Measurements from ENCODE around the gene PRR11.
"Not testable (repeated sequence)": the region's sequence is repeated elsewhere in the genome, so short reads cannot be mapped to it uniquely, and the experiment has no call there.

The PRR11 gene

DNA sequence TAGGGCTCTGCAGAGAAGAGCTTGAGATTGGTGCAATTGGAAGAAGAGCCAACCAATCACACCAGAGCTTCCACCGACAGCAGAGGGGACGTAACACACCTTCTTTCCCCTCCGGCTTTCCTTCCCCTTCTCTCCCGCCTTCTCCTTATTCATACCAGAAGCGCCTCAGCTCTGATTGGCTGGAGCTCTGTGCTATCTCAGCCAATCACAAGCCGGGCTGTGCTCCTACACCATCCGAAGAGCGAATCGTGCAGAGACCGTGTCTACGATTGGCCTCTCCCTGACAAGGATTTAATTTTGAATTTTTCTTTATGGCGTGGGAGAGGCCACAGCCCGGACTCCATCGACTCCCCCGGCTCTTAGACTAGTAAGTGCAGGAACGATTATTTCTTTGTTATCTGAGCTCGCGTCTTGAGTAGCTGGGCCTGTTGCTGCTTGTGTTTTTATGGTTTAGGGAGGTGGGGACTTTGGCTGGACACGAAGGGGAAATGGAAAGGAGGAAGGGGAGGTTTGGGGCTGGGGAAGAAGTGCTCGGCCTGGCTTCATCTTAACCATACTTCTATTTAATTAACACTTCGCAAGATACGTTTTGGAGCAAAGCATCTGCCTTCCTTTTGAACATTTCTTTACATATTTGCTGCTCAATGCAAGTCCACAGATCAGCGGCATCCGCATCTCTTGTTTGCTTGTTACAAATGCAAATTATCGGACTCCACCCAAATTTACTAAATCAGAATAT lies at the start of gene PRR11:
TSS of gene PRR11 (plus strand) at position 308 of the 739 bp plus-strand sequence. CDS start 14,007 bp downstream, outside the sequence.
- H3K9me3 Mint-ChIP-seq: no peaks in the 10 kb centered on the region
- ATAC-seq (peak; percentile 91), DNase-seq (ENCODE audit: low spot score in 2 of 2) (peak; percentile 74 to 93)
- no peak within 1 kb of the TSS for H3K27ac Mint-ChIP-seq
- peaks cover 41% of the 10 kb centered on the region for H3K4me1 Mint-ChIP-seq
- peaks cover 14% of the 10 kb centered on the region for H3K36me3 Mint-ChIP-seq
- H3K4me3 Mint-ChIP-seq: no peak within 1 kb of the TSS

DNA sequence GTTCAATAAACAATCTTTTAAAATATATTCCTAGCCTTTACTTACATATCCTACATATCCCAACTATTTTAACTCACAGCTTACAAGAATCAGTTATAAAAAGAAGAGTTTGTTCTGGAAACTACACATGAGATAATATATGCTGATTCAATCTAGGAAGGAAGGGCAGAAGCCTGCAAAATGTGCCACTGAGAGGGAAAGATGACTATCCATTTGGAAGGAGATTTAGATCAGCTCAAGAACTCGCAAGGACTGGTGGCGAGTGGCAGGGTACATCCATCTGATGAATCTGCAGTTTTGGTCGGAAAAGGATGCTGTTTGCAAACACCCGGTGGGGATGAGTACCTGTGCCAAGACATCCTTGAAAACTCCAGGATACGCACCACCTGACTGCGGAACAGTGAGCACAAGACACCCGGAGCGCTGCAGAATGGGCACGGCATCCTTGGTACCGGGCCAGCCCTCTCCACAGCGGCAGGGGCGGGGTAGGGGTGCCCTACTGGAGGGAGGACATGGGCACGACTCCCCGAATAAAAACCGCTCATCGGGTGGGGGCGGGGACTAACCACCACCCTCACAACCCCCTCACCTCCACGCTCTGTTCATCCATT lies 49.6 kb upstream of the PRR11 start:
- peak in 1 of 2 donors; percentile 43 for DNase-seq (ENCODE audit: low spot score in 2 of 2)
- Mint-ChIP-seq H3K27ac (peak overlapping the region; percentile 97), H3K9me3 (no peaks in the 10 kb centered on the region), H3K4me3 (peak overlapping the region; percentile 96), H3K4me1 (peaks cover 28% of the 10 kb centered on the region), H3K36me3 (peaks cover 72% of the 10 kb centered on the region)
- ATAC-seq: peak; percentile 63

DNA sequence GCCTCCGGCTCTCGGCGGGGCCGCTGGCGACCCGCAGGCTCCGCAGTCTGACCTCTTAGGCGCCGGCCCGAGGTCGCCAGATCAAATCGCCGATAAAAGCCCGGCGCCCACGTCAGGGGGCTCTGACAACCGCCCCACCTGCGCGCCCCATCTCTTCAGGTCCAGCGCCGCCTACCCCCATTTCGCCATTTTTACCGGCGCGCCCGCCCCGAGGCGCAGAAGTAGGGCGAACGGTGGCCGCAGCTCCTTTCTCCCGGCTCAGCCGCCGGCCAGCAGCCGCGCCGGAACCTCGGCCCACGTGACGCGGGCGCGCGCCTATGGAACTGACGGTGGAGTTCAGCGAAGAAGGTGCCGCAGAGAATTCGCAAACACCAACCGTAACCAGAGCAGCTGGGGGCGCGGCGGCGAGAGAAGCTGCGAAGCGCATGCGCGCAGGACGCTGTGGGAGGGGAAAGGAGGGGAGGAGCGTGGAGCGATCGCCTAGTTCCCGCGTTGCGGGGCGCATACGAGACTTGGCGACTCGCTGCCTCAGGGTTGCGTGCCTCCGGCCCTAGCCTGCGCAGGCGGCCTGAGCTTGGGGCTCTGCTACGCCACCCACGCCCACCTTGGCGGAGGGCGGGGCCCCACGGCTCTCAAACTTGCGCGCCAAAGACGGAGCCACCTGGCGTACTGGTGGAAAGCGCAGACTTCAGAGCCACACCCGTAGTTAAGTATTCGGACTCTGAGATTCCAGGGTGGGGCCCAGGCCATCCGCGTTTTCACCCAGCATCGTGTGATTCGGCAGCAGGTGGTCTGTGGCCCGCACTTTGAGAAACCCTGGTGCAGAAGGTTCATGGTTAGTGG lies 48.9 kb upstream of the PRR11 start, which contains the start of gene TRIM37:
TSS of gene TRIM37 (minus strand) at position 418 of the 843 bp plus-strand sequence. CDS start 419 bp downstream, outside the sequence.
- peak; percentile 96 for ATAC-seq

DNA sequence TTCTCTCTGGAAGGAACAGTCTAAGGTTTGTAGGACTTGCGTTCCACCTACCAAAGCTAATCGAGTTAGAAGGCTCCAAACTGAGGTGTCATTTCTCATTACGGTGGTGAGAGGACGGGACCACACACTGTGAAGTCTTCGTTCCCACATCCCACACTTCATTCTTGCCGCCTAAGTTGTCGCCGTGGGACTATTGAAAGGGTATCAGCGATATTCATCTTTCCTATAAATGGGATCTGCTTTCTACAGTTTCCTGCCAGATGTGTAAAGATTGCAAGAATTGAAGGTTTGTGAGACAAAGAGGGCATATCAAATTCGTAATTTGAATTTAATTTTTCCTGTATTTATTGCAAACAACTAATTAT lies 48.3 kb upstream of the PRR11 start:
- DNase-seq (ENCODE audit: low spot score in 2 of 2) (no peak), ATAC-seq (peak; percentile 44)
- peaks cover 67% of the 10 kb centered on the region for H3K36me3 Mint-ChIP-seq
- H3K9me3 Mint-ChIP-seq: no peaks in the 10 kb centered on the region
- H3K4me1 Mint-ChIP-seq: peaks cover 23% of the 10 kb centered on the region
- peak overlapping the region; percentile 97 for H3K27ac Mint-ChIP-seq
- peak overlapping the region; percentile 96 for H3K4me3 Mint-ChIP-seq

More for the DNA sequence above, 48.9 kb upstream of the PRR11 start, which contains the start of gene TRIM37:
- Mint-ChIP-seq H3K9me3 (no peaks in the 10 kb centered on the region), H3K4me3 (peak within 1 kb of the TSS; percentile 96), H3K36me3 (peaks cover 73% of the 10 kb centered on the region), H3K27ac (peak within 1 kb of the TSS; percentile 97), H3K4me1 (peaks cover 28% of the 10 kb centered on the region)
- DNase-seq (ENCODE audit: low spot score in 2 of 2): peak; percentile 98 to 100

DNA sequence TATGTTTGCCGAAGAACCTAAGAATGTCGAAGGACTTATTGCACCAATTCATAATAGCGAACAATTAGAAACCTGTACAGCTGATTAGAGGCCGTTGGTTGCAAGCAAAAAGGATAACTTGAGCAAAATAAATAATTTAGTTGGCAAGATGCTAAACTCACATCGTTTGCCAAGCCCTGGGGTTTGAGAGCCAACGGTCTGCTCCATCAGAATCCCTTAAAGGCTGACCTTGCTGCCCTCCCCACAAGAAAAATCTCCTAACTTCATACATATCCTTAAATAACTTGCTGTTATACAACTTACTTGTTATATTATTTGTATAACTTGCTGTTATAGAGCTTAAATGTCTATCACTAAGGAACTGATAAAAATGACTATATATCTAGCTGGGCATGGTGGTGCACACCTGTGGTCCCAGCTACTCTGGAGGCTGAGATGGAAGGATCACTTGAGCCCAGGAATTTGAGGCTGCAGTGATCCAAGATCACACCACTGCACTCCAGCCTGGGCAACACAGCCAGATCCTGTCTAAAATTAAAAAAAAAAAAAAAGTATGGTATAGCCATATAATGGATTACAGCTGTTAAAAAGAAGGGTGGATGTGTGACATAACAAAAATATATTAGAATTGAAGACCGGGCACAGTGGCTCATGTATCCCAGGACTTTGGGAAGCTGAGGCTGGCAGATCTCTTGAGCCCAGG lies 47.0 kb upstream of the PRR11 start:
- Mint-ChIP-seq H3K4me1 (peaks cover 22% of the 10 kb centered on the region), H3K36me3 (peaks cover 56% of the 10 kb centered on the region), H3K27ac (no peak overlapping the region), H3K9me3 (no peaks in the 10 kb centered on the region), H3K4me3 (peak overlapping the region; percentile 96)
- ATAC-seq: no peak
- no peak for DNase-seq (ENCODE audit: low spot score in 2 of 2)

DNA sequence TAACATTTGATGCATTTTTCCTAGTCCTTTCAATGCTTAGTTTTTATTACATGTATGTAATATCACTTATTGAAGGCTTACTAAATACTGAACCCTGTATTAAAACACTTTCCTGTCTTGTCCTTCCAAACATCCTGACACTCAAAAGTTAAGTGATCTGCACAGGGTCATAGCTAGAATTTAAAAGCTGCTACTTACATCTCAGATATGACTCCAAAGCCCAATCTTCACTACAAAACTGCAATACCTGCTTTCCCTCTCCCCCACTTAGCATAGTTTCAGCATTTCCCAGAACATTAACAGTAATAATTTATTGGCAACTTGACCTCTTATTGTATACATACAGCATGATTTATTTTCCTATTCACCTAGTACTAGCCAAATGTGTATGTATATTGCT lies 44.6 kb upstream of the PRR11 start:
- DNase-seq (ENCODE audit: low spot score in 2 of 2) (no peak), ATAC-seq (no peak)
- peaks cover 12% of the 10 kb centered on the region for H3K4me1 Mint-ChIP-seq
- no peak overlapping the region for H3K27ac Mint-ChIP-seq
- no peak overlapping the region for H3K4me3 Mint-ChIP-seq
- H3K9me3 Mint-ChIP-seq: no peaks in the 10 kb centered on the region
- peaks cover 64% of the 10 kb centered on the region for H3K36me3 Mint-ChIP-seq

DNA sequence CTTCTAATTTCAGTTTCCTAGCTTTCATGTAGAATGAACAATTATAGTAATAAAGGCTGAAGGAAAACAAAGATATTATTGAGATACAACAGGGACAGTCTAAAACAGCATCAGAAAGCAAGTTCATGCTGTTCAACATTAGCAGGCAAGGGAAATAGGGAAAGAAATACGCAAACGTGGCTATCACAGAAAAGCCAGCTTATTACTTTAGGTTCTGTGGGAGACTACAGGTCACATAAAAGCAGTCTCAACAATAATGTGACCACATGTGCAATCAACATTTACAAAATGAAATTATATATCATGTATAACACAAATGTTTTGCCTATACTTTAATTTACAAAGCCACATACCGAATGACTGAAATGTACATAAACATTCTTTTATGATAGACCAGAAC lies 44.0 kb upstream of the PRR11 start:
- Mint-ChIP-seq H3K4me1 (peaks cover 9% of the 10 kb centered on the region), H3K4me3 (no peak overlapping the region), H3K36me3 (peaks cover 60% of the 10 kb centered on the region), H3K9me3 (no peaks in the 10 kb centered on the region), H3K27ac (no peak overlapping the region)
- DNase-seq (ENCODE audit: low spot score in 2 of 2): no peak
- no peak for ATAC-seq

DNA sequence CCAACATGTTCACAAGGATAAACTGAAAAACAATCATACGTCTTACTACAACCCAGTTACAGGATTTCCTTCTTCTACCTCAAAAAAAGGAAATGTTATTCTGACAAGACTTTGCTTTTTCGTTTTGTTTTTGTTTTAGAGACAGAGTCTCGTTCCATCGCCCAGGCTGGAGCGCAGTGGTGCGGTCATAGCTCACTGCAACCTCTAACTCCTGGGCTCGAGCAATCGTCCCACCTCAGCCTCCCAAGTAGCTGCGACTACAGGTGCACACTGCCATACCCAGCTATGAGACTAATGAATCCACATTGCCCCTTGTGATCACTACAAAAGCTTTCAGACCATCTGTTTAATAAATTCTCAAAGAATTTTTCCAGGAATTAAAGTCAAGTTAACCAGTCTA lies 40.1 kb upstream of the PRR11 start:
- H3K36me3 Mint-ChIP-seq: peaks cover 64% of the 10 kb centered on the region
- H3K9me3 Mint-ChIP-seq: no peaks in the 10 kb centered on the region
- ATAC-seq (no peak), DNase-seq (ENCODE audit: low spot score in 2 of 2) (no peak)
- no peak overlapping the region for H3K27ac Mint-ChIP-seq
- peaks cover 5% of the 10 kb centered on the region for H3K4me1 Mint-ChIP-seq
- no peak overlapping the region for H3K4me3 Mint-ChIP-seq

DNA sequence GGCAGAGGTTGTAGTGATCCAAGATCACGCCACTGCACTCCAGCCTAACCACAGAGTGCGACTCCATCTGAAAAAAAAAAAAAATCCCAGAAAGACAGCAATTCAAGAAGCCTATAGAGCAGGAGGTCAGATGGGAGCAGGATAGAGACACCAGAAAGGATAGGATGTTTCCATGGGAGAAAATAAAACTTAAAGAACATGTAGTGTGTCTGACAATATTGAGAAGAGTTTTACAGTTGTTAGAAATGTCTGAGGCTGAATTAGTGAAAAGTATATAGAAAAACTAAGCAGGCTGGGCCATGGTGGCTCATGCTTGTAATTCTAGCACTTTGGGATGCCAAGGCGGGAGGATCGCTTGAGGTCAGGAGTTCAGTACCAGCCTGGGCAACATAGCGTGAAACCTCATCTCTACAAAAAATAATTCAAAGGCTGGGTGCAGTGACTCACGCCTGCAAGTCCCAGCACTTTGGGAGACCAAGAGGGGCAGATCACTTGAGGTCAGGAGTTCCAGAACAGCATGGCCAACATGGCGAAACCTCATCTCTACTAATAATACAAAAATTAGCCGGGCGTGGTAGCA lies 33.6 kb upstream of the PRR11 start:
- Mint-ChIP-seq H3K36me3 (peaks cover 76% of the 10 kb centered on the region), H3K4me3 (no peak overlapping the region), H3K9me3 (no peaks in the 10 kb centered on the region), H3K4me1 (peaks cover 5% of the 10 kb centered on the region), H3K27ac (no peak overlapping the region)
- ATAC-seq (no peak), DNase-seq (ENCODE audit: low spot score in 2 of 2) (no peak)

DNA sequence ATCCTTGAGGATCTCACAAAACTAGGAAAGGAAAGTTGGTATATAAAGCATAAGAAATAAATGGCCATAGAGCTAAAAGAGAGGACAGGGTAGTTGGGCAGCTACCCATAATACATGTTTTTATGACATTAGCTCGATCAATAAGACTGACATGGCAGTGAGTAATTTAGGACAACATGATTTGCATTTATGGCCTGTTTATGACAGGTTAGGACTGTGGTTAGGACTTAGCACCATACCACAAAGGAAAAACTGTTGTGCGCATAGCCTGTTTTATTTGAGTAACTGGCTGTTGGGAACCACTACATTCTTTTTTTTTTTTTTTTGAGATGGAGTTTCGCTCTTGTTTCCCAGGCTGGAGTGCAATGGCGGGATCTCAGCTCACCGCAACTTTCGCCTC lies 30.9 kb upstream of the PRR11 start:
- DNase-seq (ENCODE audit: low spot score in 2 of 2): no peak
- ATAC-seq: peak; percentile 56
- peaks cover 81% of the 10 kb centered on the region for H3K36me3 Mint-ChIP-seq
- no peaks in the 10 kb centered on the region for H3K4me1 Mint-ChIP-seq
- H3K9me3 Mint-ChIP-seq: no peaks in the 10 kb centered on the region
- no peak overlapping the region for H3K4me3 Mint-ChIP-seq
- H3K27ac Mint-ChIP-seq: no peak overlapping the region

DNA sequence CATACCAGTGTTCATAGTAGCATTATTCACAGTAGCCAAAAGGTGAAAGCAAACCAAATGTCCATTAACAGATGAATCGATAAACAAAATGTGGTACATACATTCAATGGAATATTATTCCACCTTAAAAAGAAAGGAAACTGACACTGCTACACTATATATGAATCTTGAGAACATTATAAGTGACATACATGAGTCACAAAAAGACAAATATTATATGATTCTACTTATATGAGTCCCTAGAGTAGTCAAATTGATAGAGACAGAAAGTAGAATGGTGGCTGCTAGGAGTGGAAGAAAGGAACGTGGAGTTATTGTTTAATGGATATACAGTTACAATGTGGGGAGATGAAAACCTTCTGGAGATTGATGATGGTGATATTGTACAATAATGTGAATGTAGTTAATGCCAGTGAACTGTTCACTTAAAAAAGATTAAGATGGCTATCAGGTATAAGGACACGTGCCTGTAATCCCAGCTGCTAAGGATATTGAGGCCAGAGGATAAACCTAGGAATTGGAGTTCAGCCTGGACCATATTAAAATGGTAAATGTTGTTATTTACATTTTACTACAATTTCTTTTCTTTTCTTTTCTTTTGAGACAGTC lies 28.6 kb upstream of the PRR11 start:
- Mint-ChIP-seq H3K9me3 (no peaks in the 10 kb centered on the region), H3K27ac (no peak overlapping the region), H3K36me3 (peaks cover 68% of the 10 kb centered on the region), H3K4me1 (no peaks in the 10 kb centered on the region), H3K4me3 (no peak overlapping the region)
- DNase-seq (ENCODE audit: low spot score in 2 of 2) (no peak), ATAC-seq (peak; percentile 70)

DNA sequence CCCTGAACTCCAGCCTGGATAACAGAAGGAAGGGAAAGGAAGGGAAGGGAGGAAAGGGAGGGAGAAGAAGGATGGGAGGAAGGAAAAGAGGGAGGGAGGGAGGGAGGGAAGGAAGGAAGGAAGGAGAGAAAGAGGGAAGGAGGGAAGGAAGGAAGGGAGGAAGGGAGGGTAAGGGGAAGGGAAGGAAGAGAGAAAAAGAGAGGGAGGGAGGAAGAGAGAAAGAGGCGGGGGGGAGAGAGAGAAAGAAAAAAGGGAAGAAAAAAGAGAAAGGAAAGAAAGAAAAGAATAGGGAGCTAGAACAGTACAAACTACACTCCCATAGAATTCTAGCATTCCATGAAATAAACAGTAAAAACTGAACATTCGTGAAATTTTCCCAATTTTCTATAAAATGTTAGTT lies 25.7 kb upstream of the PRR11 start:
- no peaks in the 10 kb centered on the region for H3K4me1 Mint-ChIP-seq
- no peak overlapping the region for H3K27ac Mint-ChIP-seq
- peaks cover 44% of the 10 kb centered on the region for H3K36me3 Mint-ChIP-seq
- no peaks in the 10 kb centered on the region for H3K9me3 Mint-ChIP-seq
- ATAC-seq (no peak), DNase-seq (ENCODE audit: low spot score in 2 of 2) (no peak)
- H3K4me3 Mint-ChIP-seq: no peak overlapping the region

DNA sequence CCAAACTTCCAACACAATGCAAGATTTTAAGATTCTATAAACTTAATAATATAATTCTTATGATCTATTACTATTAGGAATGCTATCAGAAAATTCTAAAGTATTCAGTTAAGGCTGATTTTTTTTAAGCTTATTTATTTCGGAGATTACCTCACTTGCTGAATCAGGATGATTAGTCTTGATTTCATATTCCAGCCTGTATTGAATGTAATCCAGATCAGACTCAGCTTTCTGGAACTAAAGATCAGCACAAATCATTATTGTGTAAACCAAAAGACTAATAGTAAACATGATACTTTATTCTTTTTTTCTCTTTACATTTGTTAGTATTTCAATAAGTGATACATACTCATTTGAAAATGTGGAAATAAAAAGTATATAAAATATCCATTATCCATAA lies 24.4 kb upstream of the PRR11 start:
- DNase-seq (ENCODE audit: low spot score in 2 of 2) (no peak), ATAC-seq (no peak)
- no peak overlapping the region for H3K27ac Mint-ChIP-seq
- no peaks in the 10 kb centered on the region for H3K4me1 Mint-ChIP-seq
- no peak overlapping the region for H3K4me3 Mint-ChIP-seq
- H3K9me3 Mint-ChIP-seq: no peaks in the 10 kb centered on the region
- peaks cover 38% of the 10 kb centered on the region for H3K36me3 Mint-ChIP-seq

DNA sequence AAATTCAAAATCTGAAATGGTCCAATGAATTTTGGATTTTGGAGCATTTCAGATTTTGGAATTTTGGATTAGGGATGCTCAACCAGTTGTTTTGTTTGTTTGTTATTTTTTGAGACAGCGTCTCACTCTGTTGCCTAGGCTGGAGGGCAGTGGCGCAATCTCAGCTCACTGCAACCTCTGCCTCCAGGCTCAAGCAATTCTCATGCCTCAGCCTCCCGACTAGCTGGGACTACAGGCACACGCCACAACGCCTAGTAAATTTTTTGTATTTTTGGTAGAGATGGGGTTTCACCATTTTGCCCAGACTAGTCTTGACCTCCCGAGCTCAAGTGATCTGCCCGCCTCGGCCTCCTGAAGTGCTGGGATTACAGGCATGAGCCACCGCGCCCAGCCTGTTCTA lies 17.2 kb upstream of the PRR11 start:
- ATAC-seq; H3K4me3 Mint-ChIP-seq; H3K27ac Mint-ChIP-seq; H3K36me3 Mint-ChIP-seq; DNase-seq (ENCODE audit: low spot score in 2 of 2); H3K9me3 Mint-ChIP-seq; H3K4me1 Mint-ChIP-seq: not testable (repeated sequence)

Measured in stimulated activated effector memory CD8-positive, alpha-beta T cell treated with anti-CD3 and anti-CD28 coated beads, Interleukin-12 subunit alpha, Interleukin-12 subunit beta, amount 100 ng/mL, for 72 hours (primary cell).